ENCODE measurements around the gene LPAR2.

LPAR2 gene

DNA sequence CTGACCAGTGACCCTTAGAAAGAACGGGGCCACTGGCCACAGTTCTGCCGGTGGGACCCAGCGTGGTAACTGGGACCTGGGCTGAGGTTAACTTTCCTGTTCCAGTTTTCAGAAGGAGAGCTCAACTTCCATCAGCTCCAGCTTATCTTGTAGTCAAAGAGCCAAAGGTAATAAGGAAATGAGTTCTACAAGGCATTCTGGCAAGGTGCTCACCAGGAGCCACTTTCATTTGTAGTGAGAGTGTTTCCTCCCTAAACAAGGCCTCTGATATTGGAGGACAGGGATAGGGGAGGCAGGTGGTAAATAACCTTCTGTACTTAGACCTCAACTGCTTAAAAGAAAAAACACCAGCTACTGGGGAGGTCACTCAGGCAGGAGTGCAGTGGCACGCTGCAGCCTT is 47.6 kb downstream of the LPAR2 start:
- Histone ChIP-seq H3K9ac (ENCODE audit: low read depth, low read length, poor library complexity) (no peak overlapping the region), H3K36me3 (replicated peaks in 1 of 2; ENCODE audit: control insufficient read depth in 2 of 2, insufficient read depth in 2 of 2, low read length in 2 of 2) (no peaks in the 10 kb centered on the region), H3K4me1 (ENCODE audit: control insufficient read depth in 2 of 2, insufficient read depth in 1 of 2, low read depth in 1 of 2, low read length in 2 of 2) (peaks cover 1 to 14% of the 10 kb centered on the region in 2 donors), H2AK5ac (ENCODE audit: low read depth, low read length) (no peak overlapping the region), H3K14ac (ENCODE audit: low read length) (no peak overlapping the region), H3K4me3 (ENCODE audit: low read length in 2 of 2) (no peak overlapping the region), H4K8ac (ENCODE audit: low read depth, low read length) (no peak overlapping the region), H2AFZ (ENCODE audit: low read length) (no peak overlapping the region), H3K23ac (ENCODE audit: low read depth, low read length, poor library complexity) (no peak overlapping the region), H2BK15ac (ENCODE audit: low read length) (no peak overlapping the region), H2BK120ac (ENCODE audit: low read depth, low read length) (no peak overlapping the region), H4K91ac (ENCODE audit: low read depth, low read length, poor library complexity) (no peak overlapping the region), H3K79me1 (ENCODE audit: low read depth, low read length) (no peaks in the 10 kb centered on the region), H3K4ac (ENCODE audit: low read length) (no peak overlapping the region), H2BK5ac (ENCODE audit: low read length) (no peak overlapping the region), H3K4me2 (ENCODE audit: insufficient read depth, low read length, poor library complexity, severe bottlenecking) (no peak overlapping the region), H3K9me3 (replicated peaks in 1 of 2; ENCODE audit: control insufficient read depth in 2 of 2, insufficient read depth in 1 of 2, low read depth in 1 of 2, low read length in 2 of 2) (no peaks in the 10 kb centered on the region), H3K18ac (ENCODE audit: low read length) (no peak overlapping the region), H3K27me3 (ENCODE audit: control insufficient read depth in 3 of 3, insufficient read depth in 3 of 3, low read depth in 1 of 3, low read length in 3 of 3) (no peaks in the 10 kb centered on the region), H3K27ac (replicated peaks; ENCODE audit: low read length) (no peak overlapping the region), H2BK12ac (ENCODE audit: low read length) (no peak overlapping the region)
- no peak for DNase-seq (ENCODE audit: low spot score)
- WGBS, 2 donors (ENCODE audit: extremely low coverage in 2 of 2, insufficient read length in 2 of 2, insufficient replicate concordance in 1 of 2) = no CpG with 5 or more reads among the region's 4 CpGs

DNA sequence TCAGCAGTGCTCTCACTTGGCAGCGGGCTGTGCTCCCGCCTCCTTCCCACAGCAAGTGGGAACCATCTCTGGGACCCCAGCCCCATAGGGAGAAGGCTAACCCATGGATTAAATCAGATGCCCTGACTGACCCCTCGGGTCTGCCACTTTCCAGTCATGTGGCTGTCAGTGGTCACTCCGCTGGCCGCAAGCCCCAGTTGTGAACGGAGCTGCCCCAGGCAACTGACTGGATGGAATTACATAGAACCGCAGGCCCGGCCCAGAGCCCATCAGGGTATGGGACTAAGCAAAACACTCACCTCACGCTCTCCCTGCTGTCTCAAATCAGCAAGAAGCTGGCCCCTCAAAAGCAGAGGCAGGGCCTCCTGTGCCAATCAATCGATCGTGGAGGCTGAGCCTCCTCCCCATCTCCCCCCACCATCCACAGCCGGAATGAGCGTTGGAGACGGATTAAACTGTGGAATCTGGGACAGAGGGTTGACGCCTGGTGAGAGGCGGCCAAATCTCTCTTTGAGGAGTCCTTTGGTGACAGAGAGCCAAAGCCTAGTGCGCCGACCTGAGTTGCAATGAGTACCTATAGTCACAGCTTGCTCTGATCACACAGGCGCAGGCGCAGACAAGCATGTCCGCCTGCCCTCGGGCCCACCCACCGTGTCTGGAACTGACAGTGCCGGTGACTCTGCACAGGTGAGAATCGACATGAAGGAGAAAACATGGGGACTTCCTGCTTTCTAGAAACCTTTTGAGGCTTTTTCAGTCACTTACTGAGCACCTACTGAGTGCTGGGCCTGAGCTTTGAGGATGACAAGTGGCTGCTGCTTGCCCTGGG is 48.3 kb downstream of the LPAR2 start:
- peak overlapping the region; percentile 18 for H2AK5ac ChIP-seq (ENCODE audit: low read depth, low read length)
- no peak overlapping the region for H2BK15ac ChIP-seq (ENCODE audit: low read length)
- H3K36me3 ChIP-seq (replicated peaks in 1 of 2; ENCODE audit: control insufficient read depth in 2 of 2, insufficient read depth in 2 of 2, low read length in 2 of 2) = no peaks in the 10 kb centered on the region
- DNase-seq (ENCODE audit: low spot score) = no peak
- no peak overlapping the region for H3K4ac ChIP-seq (ENCODE audit: low read length)
- H3K4me1 ChIP-seq (ENCODE audit: control insufficient read depth in 2 of 2, insufficient read depth in 1 of 2, low read depth in 1 of 2, low read length in 2 of 2) = peaks cover 1 to 18% of the 10 kb centered on the region in 2 donors
- H3K14ac ChIP-seq (ENCODE audit: low read length) = peak overlapping the region; percentile 25
- peak overlapping the region; percentile 63 for H2BK5ac ChIP-seq (ENCODE audit: low read length)
- H3K4me2 ChIP-seq (ENCODE audit: insufficient read depth, low read length, poor library complexity, severe bottlenecking) = no peak overlapping the region
- no peak overlapping the region for H4K8ac ChIP-seq (ENCODE audit: low read depth, low read length)
- no peaks in the 10 kb centered on the region for H3K27me3 ChIP-seq (ENCODE audit: control insufficient read depth in 3 of 3, insufficient read depth in 3 of 3, low read depth in 1 of 3, low read length in 3 of 3)
- H3K23ac ChIP-seq (ENCODE audit: low read depth, low read length, poor library complexity) = no peak overlapping the region
- H2BK120ac ChIP-seq (ENCODE audit: low read depth, low read length) = no peak overlapping the region
- no peaks in the 10 kb centered on the region for H3K79me1 ChIP-seq (ENCODE audit: low read depth, low read length)
- no peak overlapping the region for H3K9ac ChIP-seq (ENCODE audit: low read depth, low read length, poor library complexity)
- H3K9me3 ChIP-seq (replicated peaks in 1 of 2; ENCODE audit: control insufficient read depth in 2 of 2, insufficient read depth in 1 of 2, low read depth in 1 of 2, low read length in 2 of 2) = no peaks in the 10 kb centered on the region
- no CpG with 5 or more reads among the region's 25 CpGs for WGBS, 2 donors (ENCODE audit: extremely low coverage in 2 of 2, insufficient read length in 2 of 2, insufficient replicate concordance in 1 of 2)
- no peak overlapping the region for H4K91ac ChIP-seq (ENCODE audit: low read depth, low read length, poor library complexity)
- H3K18ac ChIP-seq (ENCODE audit: low read length) = peak overlapping the region; percentile 22
- no peak overlapping the region for H2AFZ ChIP-seq (ENCODE audit: low read length)
- no peak overlapping the region for H2BK12ac ChIP-seq (ENCODE audit: low read length)
- H3K27ac ChIP-seq (replicated peaks; ENCODE audit: low read length) = no peak overlapping the region
- peak overlapping the region in 1 of 2 donors; percentile 20 for H3K4me3 ChIP-seq (ENCODE audit: low read length in 2 of 2)

DNA sequence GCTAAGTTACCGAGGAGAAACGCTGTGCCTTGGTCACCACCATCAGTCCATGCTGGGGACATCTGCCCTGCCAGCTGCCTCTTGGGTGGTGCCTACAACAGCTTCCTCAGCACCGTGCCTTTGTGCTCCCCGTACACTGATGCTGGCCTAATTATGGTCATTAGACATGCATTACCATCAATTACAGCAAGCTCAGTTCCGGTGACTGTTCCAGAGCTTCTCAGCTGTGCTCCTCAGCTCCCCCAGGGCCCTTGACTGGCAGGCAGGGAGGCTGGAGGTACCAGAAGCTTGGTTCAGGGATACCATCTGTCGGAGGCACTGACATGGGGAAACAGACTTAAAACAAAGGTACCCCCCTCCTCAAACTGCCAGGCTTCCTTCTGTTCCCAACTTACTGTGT is 49.8 kb downstream of the LPAR2 start:
- Histone ChIP-seq H2BK5ac (ENCODE audit: low read length) (no peak overlapping the region), H3K9me3 (replicated peaks in 1 of 2; ENCODE audit: control insufficient read depth in 2 of 2, insufficient read depth in 1 of 2, low read depth in 1 of 2, low read length in 2 of 2) (no peaks in the 10 kb centered on the region), H3K36me3 (replicated peaks in 1 of 2; ENCODE audit: control insufficient read depth in 2 of 2, insufficient read depth in 2 of 2, low read length in 2 of 2) (no peaks in the 10 kb centered on the region), H3K4ac (ENCODE audit: low read length) (no peak overlapping the region), H3K14ac (ENCODE audit: low read length) (no peak overlapping the region), H2BK120ac (ENCODE audit: low read depth, low read length) (no peak overlapping the region), H2AK5ac (ENCODE audit: low read depth, low read length) (no peak overlapping the region), H3K4me1 (ENCODE audit: control insufficient read depth in 2 of 2, insufficient read depth in 1 of 2, low read depth in 1 of 2, low read length in 2 of 2) (peaks cover 1 to 18% of the 10 kb centered on the region in 2 donors), H3K79me1 (ENCODE audit: low read depth, low read length) (no peaks in the 10 kb centered on the region), H3K9ac (ENCODE audit: low read depth, low read length, poor library complexity) (no peak overlapping the region), H3K18ac (ENCODE audit: low read length) (no peak overlapping the region), H2AFZ (ENCODE audit: low read length) (no peak overlapping the region), H3K23ac (ENCODE audit: low read depth, low read length, poor library complexity) (no peak overlapping the region), H4K8ac (ENCODE audit: low read depth, low read length) (no peak overlapping the region), H3K27me3 (ENCODE audit: control insufficient read depth in 3 of 3, insufficient read depth in 3 of 3, low read depth in 1 of 3, low read length in 3 of 3) (no peaks in the 10 kb centered on the region), H4K91ac (ENCODE audit: low read depth, low read length, poor library complexity) (no peak overlapping the region), H2BK15ac (ENCODE audit: low read length) (no peak overlapping the region), H3K4me2 (ENCODE audit: insufficient read depth, low read length, poor library complexity, severe bottlenecking) (no peak overlapping the region), H2BK12ac (ENCODE audit: low read length) (no peak overlapping the region), H3K4me3 (ENCODE audit: low read length in 2 of 2) (peak overlapping the region in 1 of 2 donors; percentile 52), H3K27ac (replicated peaks; ENCODE audit: low read length) (no peak overlapping the region)
- WGBS, 2 donors (ENCODE audit: extremely low coverage in 2 of 2, insufficient read length in 2 of 2, insufficient replicate concordance in 1 of 2) = no CpG with 5 or more reads among the region's 6 CpGs
- no peak for DNase-seq (ENCODE audit: low spot score)

DNA sequence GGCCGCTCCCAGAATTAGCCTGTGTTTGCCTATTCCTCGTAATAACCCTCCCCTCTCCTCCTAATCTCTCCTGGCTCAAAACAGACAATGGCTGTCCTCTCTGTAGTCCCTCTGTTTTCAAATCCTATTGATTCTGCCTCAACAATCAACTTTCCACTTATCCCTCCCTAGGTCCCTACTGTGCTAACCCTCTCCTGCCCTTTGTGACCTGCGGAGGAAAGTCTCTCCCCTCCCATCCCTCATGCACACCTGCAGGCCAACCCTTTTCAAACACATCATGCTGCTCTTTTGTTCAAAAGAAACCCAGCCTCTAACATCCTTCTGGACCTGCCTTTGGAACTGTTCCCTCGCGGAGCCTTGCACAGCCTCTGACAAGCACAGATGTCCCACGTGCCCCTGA is 52.6 kb downstream of the LPAR2 start:
- H3K23ac ChIP-seq (ENCODE audit: low read depth, low read length, poor library complexity) = peak overlapping the region; percentile 44
- H3K27ac ChIP-seq (replicated peaks; ENCODE audit: low read length) = no peak overlapping the region
- no peak for DNase-seq (ENCODE audit: low spot score)
- H2AK5ac ChIP-seq (ENCODE audit: low read depth, low read length) = no peak overlapping the region
- H4K8ac ChIP-seq (ENCODE audit: low read depth, low read length) = no peak overlapping the region
- no CpG with 5 or more reads among the region's 6 CpGs for WGBS, 2 donors (ENCODE audit: extremely low coverage in 2 of 2, insufficient read length in 2 of 2, insufficient replicate concordance in 1 of 2)
- H2BK12ac ChIP-seq (ENCODE audit: low read length) = no peak overlapping the region
- H2AFZ ChIP-seq (ENCODE audit: low read length) = no peak overlapping the region
- H3K4ac ChIP-seq (ENCODE audit: low read length) = no peak overlapping the region
- H3K4me3 ChIP-seq (ENCODE audit: low read length in 2 of 2) = no peak overlapping the region
- H3K4me1 ChIP-seq (ENCODE audit: control insufficient read depth in 2 of 2, insufficient read depth in 1 of 2, low read depth in 1 of 2, low read length in 2 of 2) = peaks cover 1 to 14% of the 10 kb centered on the region in 2 donors
- no peak overlapping the region for H3K14ac ChIP-seq (ENCODE audit: low read length)
- no peak overlapping the region for H4K91ac ChIP-seq (ENCODE audit: low read depth, low read length, poor library complexity)
- H3K27me3 ChIP-seq (ENCODE audit: control insufficient read depth in 3 of 3, insufficient read depth in 3 of 3, low read depth in 1 of 3, low read length in 3 of 3) = no peaks in the 10 kb centered on the region
- peak overlapping the region; percentile 7 for H3K9ac ChIP-seq (ENCODE audit: low read depth, low read length, poor library complexity)
- H2BK15ac ChIP-seq (ENCODE audit: low read length) = no peak overlapping the region
- no peak overlapping the region for H2BK120ac ChIP-seq (ENCODE audit: low read depth, low read length)
- H3K36me3 ChIP-seq (replicated peaks in 1 of 2; ENCODE audit: control insufficient read depth in 2 of 2, insufficient read depth in 2 of 2, low read length in 2 of 2) = peaks cover 0 to 2% of the 10 kb centered on the region in 2 donors
- H3K4me2 ChIP-seq (ENCODE audit: insufficient read depth, low read length, poor library complexity, severe bottlenecking) = no peak overlapping the region
- peak overlapping the region; percentile 50 for H3K18ac ChIP-seq (ENCODE audit: low read length)
- no peaks in the 10 kb centered on the region for H3K79me1 ChIP-seq (ENCODE audit: low read depth, low read length)
- no peak overlapping the region for H2BK5ac ChIP-seq (ENCODE audit: low read length)
- H3K9me3 ChIP-seq (replicated peaks in 1 of 2; ENCODE audit: control insufficient read depth in 2 of 2, insufficient read depth in 1 of 2, low read depth in 1 of 2, low read length in 2 of 2) = no peaks in the 10 kb centered on the region
